WTC11 (cell line): ENCODE data around the gene GRM7. TPM values are rescaled to one million over a fixed set of nuclear protein-coding genes. Genes with fewer than 3 reads are reported as not detected.

Experiments used
- ATAC-seq: fragments of 200-7000 bp; cut with Tn5 transposase; 2 replicates; pipeline ENCODE4 v1.10.0; 2021; ENCODE audit warnings: mild to moderate bottlenecking, moderate library complexity
- CTCF ChIA-PET: fragments of 300-600 bp; sonication (Branson Sonifier 250); formaldehyde crosslinking; loops from one replicate; lab custom pipeline; 2021; ENCODE audit warnings: antibody characterized with exemption; lab: Charles Lee
- POLR2A ChIA-PET: fragments of 350-600 bp; sonication (Branson Sonifier 250); formaldehyde crosslinking; loops from one replicate; lab custom pipeline; 2021; ENCODE audit warnings: antibody characterized with exemption; lab: Charles Lee
- DNase-seq: peaks from one replicate; pipeline ENCODE4 v3.0.0; 2021; ENCODE audit warnings: low spot score
- H3K27ac Mint-ChIP-seq: 2 replicates; pipeline ENCODE4 v1.8.0; 2021; ENCODE audit warnings: mixed read lengths
- H3K27me3 Mint-ChIP-seq: 2 replicates; pipeline ENCODE4 v1.8.0; 2021; ENCODE audit warnings: low read depth, mild to moderate bottlenecking, moderate library complexity, mixed read lengths
- H3K36me3 Mint-ChIP-seq: 2 replicates; pipeline ENCODE4 v1.8.0; 2021; ENCODE audit warnings: mixed read lengths
- H3K4me1 Mint-ChIP-seq: 2 replicates; pipeline ENCODE4 v1.8.0; 2022; ENCODE audit warnings: mixed read lengths
- H3K4me3 Mint-ChIP-seq: 2 replicates; pipeline ENCODE4 v1.8.0; 2021; ENCODE audit warnings: mild to moderate bottlenecking, moderate library complexity, mixed read lengths
- H3K9me3 Mint-ChIP-seq: 2 replicates; pipeline ENCODE4 v1.8.0; 2021; ENCODE audit warnings: mixed read lengths
- ATF1 ChIP-seq: sonication (generic); formaldehyde crosslinking; IDR thresholded peaks from 2 replicates; pipeline ENCODE4 v1.8.1; 2023; ENCODE audit warnings: mild to moderate bottlenecking, moderate library complexity, missing genetic modification reagents
- ELF4 ChIP-seq: sonication (generic); formaldehyde crosslinking; IDR thresholded peaks from 2 replicates; pipeline ENCODE4 v1.8.1; 2022; ENCODE audit warnings: low read depth, mild to moderate bottlenecking, moderate library complexity, missing genetic modification reagents
- FOXP1 ChIP-seq: sonication (generic); formaldehyde crosslinking; IDR thresholded peaks from 2 replicates; pipeline ENCODE4 v1.8.0; 2022; ENCODE audit warnings: missing genetic modification reagents, mild to moderate bottlenecking, moderate library complexity, borderline replicate concordance
- GRHL2 ChIP-seq: fragments of 250-450 bp; sonication (Bioruptor Pico); IDR thresholded peaks from 2 replicates; pipeline ENCODE4 v1.8.0; 2022; ENCODE audit warnings: mild to moderate bottlenecking, moderate library complexity; ENCODE audit not compliant: insufficient replicate concordance, severe bottlenecking
- GTF2I ChIP-seq: fragments of 250-450 bp; sonication (Bioruptor Pico); conservative IDR thresholded peaks from 2 replicates; pipeline ENCODE4 v1.4.0; 2021; ENCODE audit warnings: mild to moderate bottlenecking
- IRF2 ChIP-seq: sonication (generic); formaldehyde crosslinking; IDR thresholded peaks from 2 replicates; pipeline ENCODE4 v1.8.0; 2022; ENCODE audit warnings: low read depth, missing genetic modification reagents, borderline replicate concordance
- MXD4 ChIP-seq: fragments of 250-450 bp; sonication (Bioruptor Pico); IDR thresholded peaks from 2 replicates; pipeline ENCODE4 v1.8.0; 2021; ENCODE audit warnings: mild to moderate bottlenecking, moderate library complexity, borderline replicate concordance
- NFATC4 ChIP-seq: fragments of 250-450 bp; sonication (Bioruptor Pico); IDR thresholded peaks from 2 replicates; pipeline ENCODE4 v1.9.0; 2021; ENCODE audit warnings: mild to moderate bottlenecking
- NR1H2 ChIP-seq: sonication (generic); formaldehyde crosslinking; IDR thresholded peaks from 2 replicates; pipeline ENCODE4 v1.9.0; 2021; ENCODE audit warnings: mild to moderate bottlenecking, moderate library complexity, missing genetic modification reagents
- PRRX2 ChIP-seq: fragments of 250-450 bp; sonication (Bioruptor Pico); IDR thresholded peaks from 2 replicates; pipeline ENCODE4 v1.8.0; 2021; ENCODE audit warnings: mild to moderate bottlenecking
- RORB ChIP-seq: fragments of 250-450 bp; sonication (Bioruptor Pico); IDR thresholded peaks from 2 replicates; pipeline ENCODE4 v1.9.0; 2021; ENCODE audit warnings: mild to moderate bottlenecking
- ZNF219 ChIP-seq: sonication (generic); formaldehyde crosslinking; IDR thresholded peaks from 2 replicates; pipeline ENCODE4 v1.8.0; 2023; ENCODE audit warnings: missing genetic modification reagents, mild to moderate bottlenecking, borderline replicate concordance
- ZNF232 ChIP-seq: sonication (generic); formaldehyde crosslinking; IDR thresholded peaks from 2 replicates; pipeline ENCODE4 v1.8.0; 2022; ENCODE audit warnings: mild to moderate bottlenecking, missing genetic modification reagents
- total RNA-seq: library from RNA; stranded (reverse); gene quantifications from 3 replicates; pipeline ENCODE4 v1.2.3, GENCODE V29; 2021
- TF ChIP-seq, protein P1 (sequence below): fragments of 250-450 bp; sonication (Bioruptor Pico); IDR thresholded peaks from 2 replicates; pipeline ENCODE4 v1.8.0; 2021; ENCODE audit warnings: mild to moderate bottlenecking
- TF ChIP-seq, protein P2 (sequence below): sonication (generic); formaldehyde crosslinking; IDR thresholded peaks from 2 replicates; pipeline ENCODE4 v1.8.0; 2023; ENCODE audit warnings: missing genetic modification reagents
- TF ChIP-seq, protein P3 (sequence below): fragments of 250-450 bp; sonication (Bioruptor Pico); IDR thresholded peaks from 2 replicates; pipeline ENCODE4 v1.9.0; 2021; ENCODE audit warnings: mild to moderate bottlenecking
- TF ChIP-seq, protein P4 (sequence below): sonication (generic); formaldehyde crosslinking; IDR thresholded peaks from 2 replicates; pipeline ENCODE4 v1.8.1; 2022; ENCODE audit warnings: mild to moderate bottlenecking, moderate library complexity, missing genetic modification reagents
- TF ChIP-seq, protein P5 (sequence below): fragments of 250-450 bp; sonication (Bioruptor Pico); IDR thresholded peaks from 2 replicates; pipeline ENCODE4 v1.9.0; 2021; ENCODE audit warnings: mild to moderate bottlenecking, borderline replicate concordance
- TF ChIP-seq, protein P6 (sequence below): sonication (generic); formaldehyde crosslinking; IDR thresholded peaks from 2 replicates; pipeline ENCODE4 v1.8.1; 2023; ENCODE audit warnings: mild to moderate bottlenecking, missing genetic modification reagents

Gene GRM7
- total RNA-seq, 1 experiment from 2014 or later = 0.42 TPM

DNA sequence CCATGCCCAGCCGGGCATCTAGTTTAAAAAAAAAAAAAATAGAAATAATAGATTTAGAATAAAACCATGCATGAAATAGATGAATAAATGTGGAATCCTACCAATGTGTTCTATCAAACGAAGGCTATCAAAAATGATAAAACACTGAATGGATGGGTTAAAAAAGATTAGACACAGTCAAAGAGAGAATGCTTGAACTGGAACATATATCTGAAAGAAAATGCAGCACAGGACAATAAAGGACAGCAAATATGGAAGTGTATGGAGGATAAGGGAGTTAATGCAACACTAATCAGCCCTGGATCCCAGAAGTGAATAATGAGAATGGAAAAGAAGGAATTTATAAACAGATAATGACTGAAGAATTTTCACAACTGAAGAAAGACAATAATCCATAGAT, 571.7 kb downstream of the GRM7 start:
- Mint-ChIP-seq H3K27ac (no peak overlapping the region), H3K36me3 (peaks cover 10% of the 10 kb centered on the region), H3K4me3 (no peak overlapping the region), H3K27me3 (no peaks in the 10 kb centered on the region), H3K4me1 (no peaks in the 10 kb centered on the region), H3K9me3 (peaks cover 20% of the 10 kb centered on the region)
- TF ChIP-seq, protein P1, sequence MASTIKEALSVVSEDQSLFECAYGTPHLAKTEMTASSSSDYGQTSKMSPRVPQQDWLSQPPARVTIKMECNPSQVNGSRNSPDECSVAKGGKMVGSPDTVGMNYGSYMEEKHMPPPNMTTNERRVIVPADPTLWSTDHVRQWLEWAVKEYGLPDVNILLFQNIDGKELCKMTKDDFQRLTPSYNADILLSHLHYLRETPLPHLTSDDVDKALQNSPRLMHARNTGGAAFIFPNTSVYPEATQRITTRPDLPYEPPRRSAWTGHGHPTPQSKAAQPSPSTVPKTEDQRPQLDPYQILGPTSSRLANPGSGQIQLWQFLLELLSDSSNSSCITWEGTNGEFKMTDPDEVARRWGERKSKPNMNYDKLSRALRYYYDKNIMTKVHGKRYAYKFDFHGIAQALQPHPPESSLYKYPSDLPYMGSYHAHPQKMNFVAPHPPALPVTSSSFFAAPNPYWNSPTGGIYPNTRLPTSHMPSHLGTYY (CRISPR knock-in tag) = no peak
- TF ChIP-seq RORB (CRISPR knock-in tag) = no peak
- ChIA-PET CTCF (no interaction called here), POLR2A (no interaction called here)
- no peak for DNase-seq
- ATAC-seq = no peak

DNA sequence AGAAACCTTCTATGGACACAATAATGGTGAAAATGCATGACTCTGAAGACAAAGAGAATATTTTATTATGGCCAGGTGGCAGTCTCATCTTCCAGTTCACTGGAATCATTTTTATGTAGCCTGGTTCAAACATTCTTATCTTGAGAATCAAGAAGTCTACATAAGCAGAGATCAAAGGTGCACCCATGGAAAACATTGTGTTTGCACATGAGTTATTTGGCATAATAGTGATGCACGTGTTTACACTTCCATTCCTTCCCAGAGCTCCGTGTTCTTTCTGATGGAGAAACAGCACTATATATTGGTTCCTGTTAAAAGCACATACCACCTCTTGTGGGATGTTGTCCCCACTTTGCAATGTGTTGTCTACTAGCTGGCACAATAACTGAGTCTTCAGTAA, 572.2 kb downstream of the GRM7 start:
- POLR2A ChIA-PET = no interaction called here
- H3K9me3 Mint-ChIP-seq = peaks cover 20% of the 10 kb centered on the region
- peaks cover 10% of the 10 kb centered on the region for H3K36me3 Mint-ChIP-seq
- no peaks in the 10 kb centered on the region for H3K27me3 Mint-ChIP-seq
- TF ChIP-seq ZNF232 (CRISPR knock-in tag) (no peak), IRF2 (CRISPR knock-in tag) (no peak)
- H3K27ac Mint-ChIP-seq = no peak overlapping the region
- no peak overlapping the region for H3K4me3 Mint-ChIP-seq
- no peak for ATAC-seq
- CTCF ChIA-PET = no interaction called here
- peaks cover 3% of the 10 kb centered on the region for H3K4me1 Mint-ChIP-seq
- no peak for DNase-seq

DNA sequence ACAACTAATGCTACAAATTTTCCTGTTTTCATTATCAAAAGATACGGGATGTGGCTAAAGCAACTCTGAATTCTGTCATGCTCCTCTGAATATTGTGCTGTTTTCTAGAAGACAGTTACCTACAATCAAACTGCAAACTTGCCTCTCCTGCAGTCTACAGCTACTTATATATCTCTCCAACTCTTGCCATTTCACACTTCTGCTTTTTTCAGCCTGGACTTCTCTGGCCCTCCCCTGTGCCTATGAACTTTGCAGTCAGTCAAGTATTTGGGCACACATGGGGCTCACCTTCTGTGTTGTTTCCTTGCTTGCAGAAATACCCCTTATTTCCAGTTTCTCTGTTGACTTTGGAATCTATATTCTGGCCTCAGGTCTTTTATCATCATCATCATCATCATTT, 575.6 kb downstream of the GRM7 start:
- Mint-ChIP-seq H3K4me1 (peaks cover 3% of the 10 kb centered on the region), H3K27me3 (no peaks in the 10 kb centered on the region), H3K27ac (no peak overlapping the region), H3K9me3 (peaks cover 20% of the 10 kb centered on the region), H3K4me3 (no peak overlapping the region), H3K36me3 (peaks cover 10% of the 10 kb centered on the region)
- DNase-seq = no peak
- no peak for TF ChIP-seq GRHL2
- TF ChIP-seq PRRX2 (CRISPR knock-in tag) = no peak
- TF ChIP-seq NFATC4 (CRISPR knock-in tag) = no peak
- TF ChIP-seq, protein P2, sequence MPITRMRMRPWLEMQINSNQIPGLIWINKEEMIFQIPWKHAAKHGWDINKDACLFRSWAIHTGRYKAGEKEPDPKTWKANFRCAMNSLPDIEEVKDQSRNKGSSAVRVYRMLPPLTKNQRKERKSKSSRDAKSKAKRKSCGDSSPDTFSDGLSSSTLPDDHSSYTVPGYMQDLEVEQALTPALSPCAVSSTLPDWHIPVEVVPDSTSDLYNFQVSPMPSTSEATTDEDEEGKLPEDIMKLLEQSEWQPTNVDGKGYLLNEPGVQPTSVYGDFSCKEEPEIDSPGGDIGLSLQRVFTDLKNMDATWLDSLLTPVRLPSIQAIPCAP (CRISPR knock-in tag) = no peak
- no peak for TF ChIP-seq ATF1 (CRISPR knock-in tag)
- TF ChIP-seq NR1H2 = no peak
- no peak for TF ChIP-seq IRF2 (CRISPR knock-in tag)
- no peak for TF ChIP-seq FOXP1 (CRISPR knock-in tag)
- TF ChIP-seq, protein P3, sequence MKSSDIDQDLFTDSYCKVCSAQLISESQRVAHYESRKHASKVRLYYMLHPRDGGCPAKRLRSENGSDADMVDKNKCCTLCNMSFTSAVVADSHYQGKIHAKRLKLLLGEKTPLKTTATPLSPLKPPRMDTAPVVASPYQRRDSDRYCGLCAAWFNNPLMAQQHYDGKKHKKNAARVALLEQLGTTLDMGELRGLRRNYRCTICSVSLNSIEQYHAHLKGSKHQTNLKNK (CRISPR knock-in tag) = no peak
- no peak for TF ChIP-seq ZNF219
- TF ChIP-seq, protein P1 (CRISPR knock-in tag) = no peak
- no peak for TF ChIP-seq MXD4
- TF ChIP-seq, protein P4, sequence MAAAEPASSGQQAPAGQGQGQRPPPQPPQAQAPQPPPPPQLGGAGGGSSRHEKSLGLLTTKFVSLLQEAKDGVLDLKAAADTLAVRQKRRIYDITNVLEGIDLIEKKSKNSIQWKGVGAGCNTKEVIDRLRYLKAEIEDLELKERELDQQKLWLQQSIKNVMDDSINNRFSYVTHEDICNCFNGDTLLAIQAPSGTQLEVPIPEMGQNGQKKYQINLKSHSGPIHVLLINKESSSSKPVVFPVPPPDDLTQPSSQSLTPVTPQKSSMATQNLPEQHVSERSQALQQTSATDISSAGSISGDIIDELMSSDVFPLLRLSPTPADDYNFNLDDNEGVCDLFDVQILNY (CRISPR knock-in tag) = no peak
- TF ChIP-seq, protein P5, sequence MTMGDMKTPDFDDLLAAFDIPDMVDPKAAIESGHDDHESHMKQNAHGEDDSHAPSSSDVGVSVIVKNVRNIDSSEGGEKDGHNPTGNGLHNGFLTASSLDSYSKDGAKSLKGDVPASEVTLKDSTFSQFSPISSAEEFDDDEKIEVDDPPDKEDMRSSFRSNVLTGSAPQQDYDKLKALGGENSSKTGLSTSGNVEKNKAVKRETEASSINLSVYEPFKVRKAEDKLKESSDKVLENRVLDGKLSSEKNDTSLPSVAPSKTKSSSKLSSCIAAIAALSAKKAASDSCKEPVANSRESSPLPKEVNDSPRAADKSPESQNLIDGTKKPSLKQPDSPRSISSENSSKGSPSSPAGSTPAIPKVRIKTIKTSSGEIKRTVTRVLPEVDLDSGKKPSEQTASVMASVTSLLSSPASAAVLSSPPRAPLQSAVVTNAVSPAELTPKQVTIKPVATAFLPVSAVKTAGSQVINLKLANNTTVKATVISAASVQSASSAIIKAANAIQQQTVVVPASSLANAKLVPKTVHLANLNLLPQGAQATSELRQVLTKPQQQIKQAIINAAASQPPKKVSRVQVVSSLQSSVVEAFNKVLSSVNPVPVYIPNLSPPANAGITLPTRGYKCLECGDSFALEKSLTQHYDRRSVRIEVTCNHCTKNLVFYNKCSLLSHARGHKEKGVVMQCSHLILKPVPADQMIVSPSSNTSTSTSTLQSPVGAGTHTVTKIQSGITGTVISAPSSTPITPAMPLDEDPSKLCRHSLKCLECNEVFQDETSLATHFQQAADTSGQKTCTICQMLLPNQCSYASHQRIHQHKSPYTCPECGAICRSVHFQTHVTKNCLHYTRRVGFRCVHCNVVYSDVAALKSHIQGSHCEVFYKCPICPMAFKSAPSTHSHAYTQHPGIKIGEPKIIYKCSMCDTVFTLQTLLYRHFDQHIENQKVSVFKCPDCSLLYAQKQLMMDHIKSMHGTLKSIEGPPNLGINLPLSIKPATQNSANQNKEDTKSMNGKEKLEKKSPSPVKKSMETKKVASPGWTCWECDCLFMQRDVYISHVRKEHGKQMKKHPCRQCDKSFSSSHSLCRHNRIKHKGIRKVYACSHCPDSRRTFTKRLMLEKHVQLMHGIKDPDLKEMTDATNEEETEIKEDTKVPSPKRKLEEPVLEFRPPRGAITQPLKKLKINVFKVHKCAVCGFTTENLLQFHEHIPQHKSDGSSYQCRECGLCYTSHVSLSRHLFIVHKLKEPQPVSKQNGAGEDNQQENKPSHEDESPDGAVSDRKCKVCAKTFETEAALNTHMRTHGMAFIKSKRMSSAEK (CRISPR knock-in tag) = no peak
- no peak for TF ChIP-seq ELF4
- TF ChIP-seq, protein P6, sequence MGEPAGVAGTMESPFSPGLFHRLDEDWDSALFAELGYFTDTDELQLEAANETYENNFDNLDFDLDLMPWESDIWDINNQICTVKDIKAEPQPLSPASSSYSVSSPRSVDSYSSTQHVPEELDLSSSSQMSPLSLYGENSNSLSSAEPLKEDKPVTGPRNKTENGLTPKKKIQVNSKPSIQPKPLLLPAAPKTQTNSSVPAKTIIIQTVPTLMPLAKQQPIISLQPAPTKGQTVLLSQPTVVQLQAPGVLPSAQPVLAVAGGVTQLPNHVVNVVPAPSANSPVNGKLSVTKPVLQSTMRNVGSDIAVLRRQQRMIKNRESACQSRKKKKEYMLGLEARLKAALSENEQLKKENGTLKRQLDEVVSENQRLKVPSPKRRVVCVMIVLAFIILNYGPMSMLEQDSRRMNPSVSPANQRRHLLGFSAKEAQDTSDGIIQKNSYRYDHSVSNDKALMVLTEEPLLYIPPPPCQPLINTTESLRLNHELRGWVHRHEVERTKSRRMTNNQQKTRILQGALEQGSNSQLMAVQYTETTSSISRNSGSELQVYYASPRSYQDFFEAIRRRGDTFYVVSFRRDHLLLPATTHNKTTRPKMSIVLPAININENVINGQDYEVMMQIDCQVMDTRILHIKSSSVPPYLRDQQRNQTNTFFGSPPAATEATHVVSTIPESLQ (CRISPR knock-in tag) = no peak
- TF ChIP-seq GTF2I (CRISPR knock-in tag) = no peak
- POLR2A ChIA-PET = no interaction called here
- no peak for ATAC-seq
- CTCF ChIA-PET = no interaction called here
